ENCODE results near the gene RSPH6A. TPM values are rescaled to one million over a fixed set of nuclear protein-coding genes. Genes with fewer than 3 reads are reported as not detected.

Gene RSPH6A
- total and polyA plus RNA-seq, 2 experiments from 2014 or later = not detected

GRCh38 chr19:45827459-45828093, 12.5 kb upstream of the RSPH6A start:
- WGBS (ENCODE audit: low lambda C conversion rate, missing lambda C conversion rate) = 94% methylated on average over 16 of the region's 16 CpGs
- Histone ChIP-seq H4K20me1 (ENCODE audit: insufficient read depth, poor library complexity, severe bottlenecking) (no peaks in the 10 kb centered on the region), H3K4me3 (no peak overlapping the region), H3K27ac (no peak overlapping the region), H3K4me2 (no peak overlapping the region), H3K79me2 (no peaks in the 10 kb centered on the region), H3K36me3 (replicated peaks; ENCODE audit: insufficient read depth, low read depth) (no peaks in the 10 kb centered on the region), H2AFZ (no peak overlapping the region), H3K4me1 (ENCODE audit: insufficient read depth) (no peaks in the 10 kb centered on the region), H3K9me3 (ENCODE audit: low read depth) (no peaks in the 10 kb centered on the region), H3K9me2 (replicated peaks; ENCODE audit: insufficient read depth) (no peaks in the 10 kb centered on the region), H3K27me3 (no peaks in the 10 kb centered on the region)
- TF ChIP-seq CTCF (IDR thresholded peaks at IDR 0.05; ENCODE audit: poor library complexity) (no peak), EZH2 (IDR thresholded peaks at IDR 0.05; ENCODE audit: borderline replicate concordance) (no peak), EZH2phosphoT487 (IDR thresholded peaks at IDR 0.05; ENCODE audit: low read depth, severe bottlenecking, unreplicated experiment) (no peak)
- DNase-seq (ENCODE audit: low spot score) = no peak

- Histone ChIP-seq H3K79me2 (no peaks in the 10 kb centered on the region), H4K20me1 (ENCODE audit: insufficient read depth, poor library complexity, severe bottlenecking) (no peaks in the 10 kb centered on the region), H3K9me3 (ENCODE audit: low read depth) (no peaks in the 10 kb centered on the region), H3K4me3 (no peak overlapping the region), H2AFZ (no peak overlapping the region), H3K36me3 (replicated peaks; ENCODE audit: insufficient read depth, low read depth) (no peaks in the 10 kb centered on the region), H3K9me2 (replicated peaks; ENCODE audit: insufficient read depth) (no peaks in the 10 kb centered on the region), H3K27ac (no peak overlapping the region), H3K27me3 (no peaks in the 10 kb centered on the region), H3K4me1 (ENCODE audit: insufficient read depth) (no peaks in the 10 kb centered on the region), H3K4me2 (no peak overlapping the region)
- no peak for DNase-seq (ENCODE audit: low spot score)
- TF ChIP-seq EZH2 (IDR thresholded peaks at IDR 0.05; ENCODE audit: borderline replicate concordance) = no peak
- 93% methylated on average over 9 of the region's 11 CpGs for WGBS (ENCODE audit: low lambda C conversion rate, missing lambda C conversion rate)
Observed at GRCh38 chr19:45826934-45827333, 11.8 kb upstream of the RSPH6A start.

- no peaks in the 10 kb centered on the region for H3K9me3 ChIP-seq (ENCODE audit: low read depth)
- no peak overlapping the region for H3K4me2 ChIP-seq
- no peak overlapping the region for H2AFZ ChIP-seq
- WGBS (ENCODE audit: low lambda C conversion rate, missing lambda C conversion rate) = 91% methylated on average over 21 of the region's 22 CpGs
- no peaks in the 10 kb centered on the region for H4K20me1 ChIP-seq (ENCODE audit: insufficient read depth, poor library complexity, severe bottlenecking)
- H3K9me2 ChIP-seq (replicated peaks; ENCODE audit: insufficient read depth) = no peaks in the 10 kb centered on the region
- DNase-seq (ENCODE audit: low spot score) = no peak
- H3K27ac ChIP-seq = no peak overlapping the region
- H3K79me2 ChIP-seq = no peaks in the 10 kb centered on the region
- TF ChIP-seq CTCF (IDR thresholded peaks at IDR 0.05; ENCODE audit: poor library complexity) (no peak), EZH2 (IDR thresholded peaks at IDR 0.05; ENCODE audit: borderline replicate concordance) (no peak), EZH2phosphoT487 (IDR thresholded peaks at IDR 0.05; ENCODE audit: low read depth, severe bottlenecking, unreplicated experiment) (no peak)
- H3K27me3 ChIP-seq = no peaks in the 10 kb centered on the region
- H3K4me1 ChIP-seq (ENCODE audit: insufficient read depth) = no peaks in the 10 kb centered on the region
- no peaks in the 10 kb centered on the region for H3K36me3 ChIP-seq (replicated peaks; ENCODE audit: insufficient read depth, low read depth)
- H3K4me3 ChIP-seq = no peak overlapping the region
Observed at GRCh38 chr19:45825917-45826893, 11.1 kb upstream of the RSPH6A start.

- 100% methylated on average over 8 of the region's 8 CpGs for WGBS (ENCODE audit: low lambda C conversion rate, missing lambda C conversion rate)
- H3K4me2 ChIP-seq = no peak overlapping the region
- H3K27ac ChIP-seq = no peak overlapping the region
- H3K36me3 ChIP-seq (replicated peaks; ENCODE audit: insufficient read depth, low read depth) = no peaks in the 10 kb centered on the region
- H3K4me3 ChIP-seq = no peak overlapping the region
- DNase-seq (ENCODE audit: low spot score) = no peak
- no peaks in the 10 kb centered on the region for H3K4me1 ChIP-seq (ENCODE audit: insufficient read depth)
- H3K79me2 ChIP-seq = no peaks in the 10 kb centered on the region
- no peaks in the 10 kb centered on the region for H3K27me3 ChIP-seq
- no peaks in the 10 kb centered on the region for H3K9me3 ChIP-seq (ENCODE audit: low read depth)
- H3K9me2 ChIP-seq (replicated peaks; ENCODE audit: insufficient read depth) = no peaks in the 10 kb centered on the region
- no peak for TF ChIP-seq EZH2 (IDR thresholded peaks at IDR 0.05; ENCODE audit: borderline replicate concordance)
- TF ChIP-seq CTCF (IDR thresholded peaks at IDR 0.05; ENCODE audit: poor library complexity) = no peak
- TF ChIP-seq EZH2phosphoT487 (IDR thresholded peaks at IDR 0.05; ENCODE audit: low read depth, severe bottlenecking, unreplicated experiment) = no peak
- no peaks in the 10 kb centered on the region for H4K20me1 ChIP-seq (ENCODE audit: insufficient read depth, poor library complexity, severe bottlenecking)
- H2AFZ ChIP-seq = no peak overlapping the region
Observed at GRCh38 chr19:45825263-45825605, 10.1 kb upstream of the RSPH6A start.

All from hepatocyte (in vitro differentiated cells).